NCI-H526 treated with DMSO at 0.1 percent for 48 hours (cell line): ENCODE results near the gene D2HGDH.
"Not testable (repeated sequence)": the region's sequence is repeated elsewhere in the genome, so short reads cannot be mapped to it uniquely, and the experiment has no call there.

Experiments used
- DNase-seq: peaks from one replicate; lab custom pipeline; 2025; lab: John Stamatoyannopoulos, UW

D2HGDH gene

DNA sequence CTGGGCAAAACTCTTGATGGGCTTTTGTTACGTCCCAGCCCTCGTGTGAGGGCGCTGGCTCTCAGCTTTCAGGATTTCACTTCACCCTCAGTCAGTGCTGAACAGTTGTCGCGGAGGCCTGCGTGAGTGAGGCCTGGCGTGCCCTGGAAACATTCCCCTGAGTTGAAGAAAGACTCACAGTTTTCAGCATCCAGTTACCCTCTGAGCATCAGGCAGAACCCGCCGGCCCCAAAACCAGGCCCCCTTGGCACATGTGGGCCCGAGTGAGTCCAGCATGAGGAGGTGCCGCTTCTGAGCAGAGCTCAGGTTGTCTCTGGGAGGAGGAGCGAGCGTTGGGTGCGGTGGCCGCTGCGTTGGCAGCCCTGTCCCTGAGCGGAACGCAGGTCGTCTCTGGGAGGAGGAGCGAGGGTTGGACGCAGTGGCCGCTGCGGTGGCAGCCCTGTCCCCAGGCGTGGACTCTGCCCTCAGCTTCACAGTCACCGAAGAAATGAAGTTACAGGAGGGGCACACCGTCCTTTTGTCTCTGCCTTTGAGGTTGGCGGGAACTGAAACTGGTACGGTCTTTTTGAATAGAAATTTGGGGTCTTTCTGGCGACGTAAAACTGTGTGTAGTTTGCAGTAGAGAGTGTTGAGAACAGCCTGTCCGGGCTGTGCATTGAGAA, 74.4 kb downstream of the D2HGDH start, which contains the start of gene NEU4:
Gene NEU4, plus strand, starts transcription at position 473 of the 662 bp plus-strand sequence. CDS start 5,292 bp downstream, outside the sequence.
- DNase-seq, result no peak

GRCh38 chr2:241809383-241810306, 75.2 kb downstream of the D2HGDH start:
- no peak for DNase-seq

DNA sequence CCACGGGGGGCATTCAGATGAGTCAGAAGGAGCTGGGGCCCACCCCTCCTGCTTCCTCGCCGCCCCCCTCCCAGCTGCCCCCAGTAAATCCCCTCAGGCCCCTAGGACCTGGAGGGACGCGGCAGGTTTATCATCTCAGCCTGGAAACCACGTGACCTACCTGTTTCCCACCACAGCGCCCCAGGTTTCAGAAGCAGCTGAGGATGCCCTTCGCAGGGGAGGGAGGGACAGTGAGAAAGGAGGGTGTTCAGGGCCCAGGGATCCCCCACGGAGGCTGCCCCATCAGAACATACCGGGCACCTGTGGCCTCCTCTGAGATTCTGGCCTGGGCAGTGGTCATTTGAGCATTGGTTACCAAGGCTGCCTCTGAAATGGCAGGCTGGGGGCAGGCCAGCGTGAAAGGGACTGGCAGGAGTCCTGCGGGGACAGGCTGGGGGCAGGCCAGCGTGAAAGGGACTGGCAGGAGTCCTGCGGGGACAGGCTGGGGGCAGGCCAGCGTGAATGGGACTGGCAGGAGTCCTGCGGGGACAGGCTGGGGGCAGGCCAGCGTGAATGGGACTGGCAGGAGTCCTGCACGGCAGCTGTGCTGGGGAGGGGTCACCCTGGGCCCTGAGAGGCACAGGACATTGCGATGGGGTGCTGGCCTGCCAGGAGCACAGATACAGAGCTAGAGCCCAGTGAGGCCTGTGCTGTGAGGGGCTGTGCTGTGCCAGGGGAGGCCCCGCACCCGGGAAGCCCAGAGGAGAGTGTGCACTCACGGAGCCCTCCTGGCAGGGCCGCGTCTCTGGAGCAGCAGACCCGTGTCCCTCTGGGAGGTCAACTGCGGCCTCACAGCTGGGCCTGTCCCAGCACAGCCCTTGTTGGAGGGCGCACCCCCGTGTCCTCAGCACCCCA, 76.1 kb downstream of the D2HGDH start:
- no peak for DNase-seq

DNA sequence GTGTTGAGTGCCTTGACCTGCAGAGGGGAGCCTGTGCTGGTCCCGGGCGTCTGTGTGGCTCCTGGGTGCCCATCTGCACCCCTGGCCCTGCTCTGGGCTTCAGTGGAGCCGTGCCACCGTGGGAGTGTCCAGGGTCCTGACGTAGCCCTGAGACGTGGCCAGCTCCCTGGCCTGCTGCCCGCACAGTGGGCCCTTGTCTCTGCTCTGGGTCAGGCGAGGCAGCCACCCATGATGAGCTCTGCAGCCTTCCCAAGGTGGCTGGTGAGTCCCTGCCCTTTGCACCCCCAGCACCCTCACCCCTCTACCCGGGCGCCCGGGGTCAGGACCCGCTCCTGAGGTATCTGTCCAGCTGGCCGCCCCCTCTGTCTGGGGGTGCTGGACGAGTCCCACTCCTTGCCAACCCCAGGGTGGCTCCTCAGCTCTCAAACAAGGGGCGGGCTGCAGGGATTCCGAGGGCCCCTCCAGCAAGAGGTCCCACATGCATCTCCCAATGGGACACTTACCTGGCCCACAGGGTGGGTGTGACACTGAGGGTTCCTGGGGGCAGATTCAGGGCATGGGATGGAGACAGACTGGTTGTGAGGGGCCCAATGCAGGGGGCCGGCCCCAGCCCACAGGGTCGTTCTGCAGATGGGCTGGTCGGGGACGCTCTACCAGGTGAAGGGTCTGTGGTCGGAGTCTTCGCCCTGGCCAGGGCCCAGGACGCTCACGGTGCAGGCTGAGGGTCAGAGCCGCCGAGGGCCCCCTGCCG, 76.9 kb downstream of the D2HGDH start:
- DNase-seq, result no peak

DNA sequence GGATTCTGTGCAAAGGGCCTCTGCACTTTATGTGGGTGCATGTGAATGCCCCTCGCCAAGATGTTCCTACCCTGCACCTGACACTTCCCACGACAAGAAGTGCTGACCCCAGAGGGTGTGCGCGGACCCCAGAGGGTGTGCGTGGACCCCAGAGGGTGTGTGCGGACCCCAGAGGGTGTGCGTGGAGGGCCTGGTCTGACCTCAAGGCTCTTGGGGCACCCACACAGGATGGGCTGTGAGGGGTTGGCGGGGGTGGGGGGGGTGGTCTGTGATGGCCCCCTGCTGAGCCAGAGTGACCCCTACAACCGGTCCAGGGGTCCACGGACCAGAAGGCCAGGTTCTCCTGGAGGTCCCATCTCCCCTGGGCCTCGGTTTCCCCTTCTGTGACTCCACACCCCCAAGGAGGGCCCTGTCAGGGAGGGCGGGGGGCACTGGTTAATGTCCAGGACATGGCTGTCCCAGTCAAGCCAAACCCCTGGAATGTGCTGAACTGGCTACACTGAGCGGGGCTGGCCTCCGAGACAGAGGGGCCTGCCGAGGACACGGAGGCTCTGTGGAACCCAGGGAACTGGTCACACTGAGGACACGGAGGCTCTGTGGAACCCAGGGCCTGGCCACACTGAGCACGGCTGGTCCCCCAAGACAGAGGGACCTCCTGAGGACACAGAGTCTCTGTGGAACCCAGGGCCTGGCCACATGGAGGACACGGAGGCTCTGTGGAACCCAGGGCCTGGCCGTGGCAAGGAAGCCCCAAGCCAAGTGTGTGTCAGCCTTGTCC, 77.7 kb downstream of the D2HGDH start:
- DNase-seq, result no peak

GRCh38 chr2:241812730-241813643, 78.6 kb downstream of the D2HGDH start:
- no peak for DNase-seq

DNA sequence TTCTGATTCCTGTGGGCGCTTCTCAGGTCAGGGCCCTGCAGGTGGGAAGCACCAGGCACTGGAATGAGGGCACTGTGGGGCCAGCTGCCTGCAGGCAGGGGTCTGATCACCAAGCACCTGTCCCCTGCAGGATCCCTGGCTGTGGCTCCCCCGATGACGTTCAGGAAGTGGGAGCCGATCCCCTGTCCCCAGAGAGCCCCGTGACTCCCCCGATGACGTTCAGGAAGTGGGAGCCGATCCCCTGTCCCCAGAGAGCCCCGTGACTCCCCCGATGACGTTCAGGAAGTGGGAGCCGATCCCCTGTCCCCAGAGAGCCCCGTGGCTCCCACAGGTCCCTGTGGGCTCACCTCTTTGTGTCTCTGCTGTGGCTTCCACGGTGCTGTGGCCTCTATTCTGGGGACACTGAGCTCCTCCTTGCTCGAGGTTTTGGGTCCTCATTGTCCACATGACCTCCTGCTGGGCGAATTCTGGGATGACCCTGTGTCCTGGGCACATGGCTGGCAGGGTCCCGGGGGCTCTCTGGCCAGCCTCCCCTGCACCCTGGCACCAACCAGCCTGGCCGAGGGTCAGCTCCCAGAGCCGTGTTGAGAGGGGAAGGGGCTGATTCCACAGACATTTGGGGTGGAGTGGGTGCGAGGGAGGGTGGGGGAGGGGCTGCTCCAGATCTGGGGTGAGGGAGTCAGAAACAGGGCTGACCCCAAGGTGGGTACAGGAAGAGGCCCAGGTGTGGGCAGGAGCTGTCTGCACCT, 79.4 kb downstream of the D2HGDH start:
- no peak for DNase-seq

GRCh38 chr2:241814393-241814642, 79.9 kb downstream of the D2HGDH start:
- DNase-seq, result no peak

GRCh38 chr2:241814643-241815476, 80.4 kb downstream of the D2HGDH start:
- DNase-seq, result no peak

GRCh38 chr2:241815477-241816430, 81.3 kb downstream of the D2HGDH start:
- no peak for DNase-seq

DNA sequence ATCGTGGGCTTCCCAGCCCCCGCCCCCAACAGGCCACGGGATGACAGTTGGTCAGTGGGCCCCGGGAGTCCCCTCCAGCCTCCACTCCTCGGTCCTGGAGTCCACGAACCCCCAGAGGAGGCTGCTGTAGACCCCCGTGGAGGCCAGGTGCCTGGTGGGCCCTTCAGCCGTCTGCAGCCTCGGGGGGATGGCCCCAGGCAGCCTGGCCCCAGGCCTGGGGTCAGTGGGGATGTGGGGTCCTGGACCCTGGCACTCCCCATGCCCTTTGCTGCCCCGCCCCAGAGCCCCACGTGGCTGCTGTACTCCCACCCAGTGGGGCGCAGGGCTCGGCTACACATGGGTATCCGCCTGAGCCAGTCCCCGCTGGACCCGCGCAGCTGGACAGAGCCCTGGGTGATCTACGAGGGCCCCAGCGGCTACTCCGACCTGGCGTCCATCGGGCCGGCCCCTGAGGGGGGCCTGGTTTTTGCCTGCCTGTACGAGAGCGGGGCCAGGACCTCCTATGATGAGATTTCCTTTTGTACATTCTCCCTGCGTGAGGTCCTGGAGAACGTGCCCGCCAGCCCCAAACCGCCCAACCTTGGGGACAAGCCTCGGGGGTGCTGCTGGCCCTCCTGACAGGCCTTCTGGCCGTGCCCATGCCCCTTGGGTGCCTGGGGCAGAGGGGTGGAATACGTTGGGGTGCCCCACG, 82.1 kb downstream of the D2HGDH start:
- DNase-seq, result no peak

DNA sequence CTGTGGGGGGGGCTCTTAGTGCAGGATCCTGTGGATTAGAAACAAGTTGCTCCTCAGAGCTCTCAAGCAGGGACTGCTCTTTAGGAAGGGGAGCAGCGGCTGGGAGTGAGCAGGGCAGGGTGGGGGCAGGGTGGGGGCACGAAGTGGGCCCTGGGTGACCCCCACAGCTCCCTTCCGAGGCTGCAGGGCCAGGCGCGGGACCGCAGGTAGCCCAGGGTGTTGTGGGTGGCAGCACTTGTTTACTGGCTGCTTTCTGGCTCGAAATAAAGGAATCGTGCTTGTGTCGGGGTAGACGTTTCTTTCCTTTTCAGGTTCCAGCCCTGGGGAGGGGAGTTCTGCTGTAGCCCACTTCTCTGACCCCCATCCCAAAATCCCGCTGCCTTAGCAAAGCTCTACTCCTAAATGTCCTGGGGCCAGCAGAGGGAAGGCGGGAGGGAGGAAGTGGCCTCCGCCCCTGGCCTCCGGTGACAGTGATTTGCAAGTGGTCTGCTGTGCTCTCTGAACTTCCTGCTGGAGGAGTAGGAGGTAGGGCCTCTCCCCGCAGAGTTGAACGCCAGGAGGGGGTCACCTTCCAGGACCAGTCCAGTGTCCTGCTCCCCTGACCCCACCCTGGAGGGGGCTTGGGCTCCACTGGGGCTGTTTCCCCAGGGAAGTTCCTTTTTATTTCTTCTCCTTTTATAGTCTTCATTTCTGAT, 82.8 kb downstream of the D2HGDH start:
- no peak for DNase-seq

GRCh38 chr2:241817821-241818215, 83.4 kb downstream of the D2HGDH start:
- not testable (repeated sequence) for DNase-seq
